GM12892 (cell line): ENCODE results near the gene RPS24.

Experiments
- DNase-seq: peaks from one replicate; pipeline ENCODE4 v3.0.0; 2011; ENCODE audit not compliant: insufficient read length
- FAIRE-seq: peaks from 2 replicates; lab custom pipeline; 2011; peaks lifted over from hg19 to GRCh38; lab: Jason Lieb, UNC
- POLR2A ChIP-seq: IDR thresholded peaks from 2 replicates; pipeline ENCODE4 v1.6.1; 2011; ENCODE audit warnings: low read depth, low read length, control low read depth
- POLR2AphosphoS5 ChIP-seq: IDR thresholded peaks from 2 replicates; pipeline ENCODE4 v1.6.1; 2011; ENCODE audit warnings: low read depth, low read length, control low read depth
- TAF1 ChIP-seq: IDR thresholded peaks from 2 replicates; pipeline ENCODE4 v1.6.1; 2011; ENCODE audit warnings: low read depth, mild to moderate bottlenecking, control low read depth, low read length, borderline replicate concordance

Gene RPS24

DNA sequence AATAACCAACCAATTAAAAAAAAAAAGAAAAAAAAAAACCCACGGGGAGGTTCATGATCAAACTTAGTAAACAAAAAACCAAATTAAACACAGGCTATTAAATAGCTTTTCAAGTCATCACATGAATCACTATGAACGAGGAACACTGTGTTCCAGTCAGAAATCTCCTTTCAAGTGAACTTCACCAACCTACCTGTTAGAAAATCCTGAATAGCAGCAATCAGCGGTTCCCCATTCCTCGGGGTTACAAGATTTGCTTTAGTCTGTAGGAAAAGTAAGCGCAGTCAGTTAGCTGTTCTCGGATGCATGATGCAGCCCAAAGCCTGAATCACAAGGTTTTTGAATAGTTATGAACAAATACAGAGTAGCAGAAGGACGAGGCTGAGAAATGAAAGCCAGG is 23.4 kb upstream of the RPS24 start:
- no peak for TF ChIP-seq TAF1
- TF ChIP-seq POLR2AphosphoS5: no peak
- TF ChIP-seq POLR2A: no peak
- FAIRE-seq: no peak
- DNase-seq: no peak

DNA sequence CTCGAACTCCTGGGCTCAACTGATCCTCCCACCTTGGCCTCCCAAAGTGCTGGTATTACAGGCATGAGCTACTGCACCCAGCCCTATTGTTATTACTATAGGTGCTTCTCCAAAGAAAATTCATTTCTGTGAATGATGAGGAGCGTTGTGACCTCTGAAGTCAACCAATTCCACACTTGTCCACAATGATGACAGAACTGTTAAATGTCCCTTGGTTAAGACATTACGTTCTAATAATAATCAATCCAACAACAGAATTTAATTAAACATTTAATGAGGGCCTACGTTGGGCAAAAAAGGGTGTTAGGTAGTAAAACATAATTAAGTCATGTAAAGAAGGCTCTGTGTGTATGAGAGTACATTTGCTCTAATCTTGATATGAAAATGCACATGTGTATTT is 22.6 kb upstream of the RPS24 start:
- no peak for TF ChIP-seq POLR2A
- FAIRE-seq (no peak), DNase-seq (no peak)

DNA sequence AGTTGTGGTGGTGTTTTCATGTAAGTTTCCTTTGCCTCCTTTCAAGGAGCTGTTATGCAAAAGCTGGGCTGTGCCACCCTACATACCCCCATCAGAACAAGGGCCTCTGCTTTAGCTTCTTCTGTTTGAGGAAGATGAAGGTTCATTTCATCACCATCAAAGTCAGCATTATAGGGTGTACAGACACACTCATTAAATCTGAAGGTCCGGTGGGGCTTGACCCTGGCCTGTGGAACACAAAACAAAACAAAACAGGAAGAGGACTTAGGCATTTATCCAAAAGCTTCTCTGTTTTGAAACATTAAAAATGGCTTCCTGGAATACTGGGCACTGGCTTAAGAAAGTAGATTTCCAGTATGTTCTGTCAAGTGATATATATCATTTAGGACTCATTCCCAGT is 20.1 kb upstream of the RPS24 start:
- DNase-seq (no peak), FAIRE-seq (no peak)
- no peak for TF ChIP-seq POLR2AphosphoS5
- TF ChIP-seq POLR2A: no peak
- TF ChIP-seq TAF1: no peak

DNA sequence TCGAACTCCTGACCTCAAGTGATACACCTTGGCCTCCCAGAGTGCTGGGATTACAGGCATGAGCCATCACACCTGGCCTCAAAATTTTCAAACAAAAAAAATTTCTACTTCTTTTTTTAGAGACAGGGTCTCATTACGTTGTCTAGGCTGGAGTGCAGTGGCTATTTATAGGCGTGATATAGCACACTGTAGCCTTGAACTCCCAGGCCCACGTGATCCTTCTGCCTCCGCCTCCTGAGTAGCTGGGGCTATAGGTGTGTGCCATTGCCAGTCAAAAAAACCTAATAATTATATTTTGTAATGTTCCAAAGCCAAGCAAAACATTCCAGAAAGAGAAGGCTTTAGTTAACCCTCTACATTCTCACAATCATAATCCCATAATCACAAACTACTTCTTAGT is 18.1 kb upstream of the RPS24 start:
- TF ChIP-seq POLR2AphosphoS5 (no peak), TAF1 (no peak), POLR2A (no peak)
- FAIRE-seq (no peak), DNase-seq (no peak)

DNA sequence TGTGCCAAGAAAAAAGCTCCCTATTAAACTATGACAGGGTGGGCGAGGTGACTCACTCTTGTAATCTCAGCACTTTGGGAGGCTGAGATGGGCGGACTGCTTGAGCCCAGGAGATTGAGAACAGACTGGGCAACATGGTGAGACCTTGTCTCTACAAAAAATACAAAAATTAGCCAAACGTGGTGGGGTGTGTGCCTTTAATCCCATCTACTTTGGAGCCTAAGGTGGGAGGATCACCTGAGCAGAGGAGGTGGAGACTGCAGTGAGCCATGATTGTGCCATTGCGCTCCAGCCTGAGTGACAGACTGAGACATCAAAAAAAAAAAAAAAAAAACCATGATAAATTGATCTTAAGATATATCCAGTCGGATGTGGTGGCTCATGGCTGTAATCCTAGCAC is 15.8 kb upstream of the RPS24 start:
- TF ChIP-seq POLR2A (no peak), POLR2AphosphoS5 (no peak), TAF1 (no peak)
- DNase-seq (no peak), FAIRE-seq (no peak)

DNA sequence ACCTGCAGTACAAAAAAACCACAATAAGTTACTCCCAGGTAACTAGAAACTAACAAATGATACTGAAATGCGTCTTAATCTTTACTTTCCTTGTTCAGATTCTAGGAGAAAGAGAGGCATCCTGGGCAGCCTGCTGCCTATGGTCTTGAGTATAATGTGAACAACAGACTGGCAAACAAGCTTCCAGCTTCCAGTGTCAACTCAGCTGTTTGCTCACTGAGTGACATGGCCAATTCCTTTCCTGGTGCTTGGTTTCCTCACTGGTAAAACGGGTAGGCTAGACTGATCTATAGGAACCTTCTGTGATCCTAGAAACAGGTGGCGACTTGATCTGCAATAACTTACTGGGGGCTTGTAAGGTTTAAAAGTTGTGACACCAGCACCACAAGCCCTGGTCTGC is 14.4 kb upstream of the RPS24 start:
- no peak for TF ChIP-seq TAF1
- no peak for TF ChIP-seq POLR2AphosphoS5
- no peak for TF ChIP-seq POLR2A
- FAIRE-seq (no peak), DNase-seq (no peak)

DNA sequence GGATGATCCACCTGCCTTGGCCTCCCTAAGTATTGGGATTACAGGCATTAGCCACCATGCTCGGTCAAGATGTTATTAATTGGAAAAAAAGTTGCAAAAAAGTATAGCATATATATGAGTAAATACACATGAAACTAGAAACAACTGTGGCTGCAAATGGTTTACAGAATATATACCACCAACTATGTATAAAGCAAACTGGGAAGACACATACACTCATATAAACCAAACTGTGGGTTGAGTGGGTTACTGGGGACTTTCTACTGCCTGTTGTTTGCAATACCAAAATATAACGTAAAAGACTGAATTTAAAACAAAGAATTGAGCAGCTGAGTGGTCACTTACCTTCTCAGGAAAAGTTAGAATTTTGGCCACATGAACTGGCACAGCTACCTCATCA is 12.5 kb upstream of the RPS24 start:
- FAIRE-seq: no peak
- TF ChIP-seq TAF1 (no peak), POLR2A (no peak), POLR2AphosphoS5 (no peak)
- DNase-seq: no peak

DNA sequence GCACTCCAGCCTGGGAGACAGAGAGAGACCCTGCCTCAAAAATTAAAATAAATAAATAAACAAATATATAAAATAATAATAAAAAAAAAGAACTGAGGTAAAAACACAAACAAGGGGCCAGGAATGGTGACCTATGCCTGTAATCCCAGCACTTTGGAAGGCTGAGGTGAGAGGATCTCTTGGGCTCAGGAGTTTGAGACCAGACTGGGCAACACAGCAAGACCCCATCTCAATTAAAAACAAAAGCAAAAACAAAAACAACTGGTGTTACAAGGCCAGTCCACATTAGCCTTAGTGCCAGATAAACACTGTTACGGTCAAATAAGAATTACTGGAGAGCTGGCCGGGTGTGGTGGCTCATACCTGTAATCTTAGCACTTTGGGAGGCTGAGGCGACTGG is 9.9 kb upstream of the RPS24 start:
- FAIRE-seq: no peak
- TF ChIP-seq POLR2AphosphoS5 (no peak), POLR2A (no peak), TAF1 (no peak)
- no peak for DNase-seq

DNA sequence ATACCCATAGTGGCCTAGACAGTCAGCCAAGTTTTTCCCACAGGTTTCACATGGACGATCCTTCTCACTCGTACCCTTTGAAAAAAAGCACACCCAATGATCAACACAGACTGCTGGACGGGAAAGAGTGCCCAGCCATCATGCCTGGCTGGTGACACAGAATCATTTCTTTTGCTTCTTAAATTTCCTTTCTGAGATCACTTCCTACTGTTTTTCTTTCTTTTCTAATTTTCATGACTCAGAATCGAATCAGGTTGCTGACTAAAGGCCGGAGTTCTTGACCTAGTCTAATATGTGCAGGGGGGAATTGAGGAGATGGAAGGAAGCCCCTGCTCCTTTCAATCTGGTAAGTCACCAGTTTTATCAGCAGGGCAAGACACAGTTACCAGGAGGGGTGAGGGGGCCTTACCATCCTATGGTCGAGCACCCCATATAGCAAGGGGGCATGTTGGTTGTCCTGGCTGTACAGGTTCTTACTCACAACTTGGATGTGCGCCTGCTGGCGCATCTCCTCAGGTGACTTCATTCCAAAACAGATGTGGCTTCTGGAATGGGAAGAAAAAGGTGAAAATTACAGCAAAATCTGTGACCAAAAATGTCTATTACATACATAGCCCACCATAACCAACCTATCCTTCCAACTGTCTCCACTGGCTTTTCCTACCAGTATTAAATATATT is 7.8 kb upstream of the RPS24 start:
- TF ChIP-seq POLR2A (no peak), TAF1 (no peak), POLR2AphosphoS5 (no peak)
- FAIRE-seq: no peak

DNA sequence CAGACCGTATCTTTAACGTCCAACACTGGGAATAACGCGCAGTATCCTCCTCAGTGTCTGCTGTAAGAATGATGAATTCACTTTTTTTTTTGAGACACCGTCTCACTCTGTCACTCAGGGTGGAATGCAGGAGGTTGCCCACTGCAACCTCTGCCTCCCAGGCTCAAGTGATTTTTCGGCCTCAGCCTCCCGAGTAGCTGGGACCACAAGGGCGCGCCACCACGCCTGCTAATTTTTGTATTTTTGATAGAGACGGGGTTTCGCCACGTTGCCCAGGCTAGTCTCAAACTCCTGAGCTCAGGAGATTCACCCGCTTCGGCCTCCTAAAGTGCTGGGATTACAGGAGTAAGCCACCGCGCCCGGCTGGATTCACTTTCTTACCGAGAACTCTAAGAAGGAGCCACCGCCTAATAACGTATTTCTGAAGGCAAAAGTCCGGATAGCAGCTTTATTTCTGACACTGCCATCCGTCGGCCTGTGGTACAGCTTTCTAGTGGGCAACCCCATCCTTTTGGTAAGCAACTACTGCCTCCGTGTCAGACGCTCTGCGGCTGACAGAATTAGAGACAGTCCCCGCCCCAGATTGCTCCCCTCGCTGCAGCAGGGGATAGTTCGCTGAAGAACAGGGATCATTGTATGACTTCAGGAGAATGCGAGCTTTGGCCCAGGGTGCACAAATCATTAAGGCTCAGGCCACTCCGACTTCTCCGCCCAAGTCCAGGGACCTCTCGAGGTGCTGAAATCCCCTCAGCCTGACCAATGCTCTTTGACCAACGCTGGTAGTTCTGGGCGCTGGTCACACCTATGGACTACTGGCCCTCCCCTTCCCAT is 5.0 kb upstream of the RPS24 start:
- DNase-seq (peak; percentile 28), FAIRE-seq (no peak)
- TF ChIP-seq POLR2AphosphoS5: no peak
- TF ChIP-seq TAF1: no peak
- TF ChIP-seq POLR2A: no peak

More for the DNA sequence above, 7.8 kb upstream of the RPS24 start:
- DNase-seq: no peak

DNA sequence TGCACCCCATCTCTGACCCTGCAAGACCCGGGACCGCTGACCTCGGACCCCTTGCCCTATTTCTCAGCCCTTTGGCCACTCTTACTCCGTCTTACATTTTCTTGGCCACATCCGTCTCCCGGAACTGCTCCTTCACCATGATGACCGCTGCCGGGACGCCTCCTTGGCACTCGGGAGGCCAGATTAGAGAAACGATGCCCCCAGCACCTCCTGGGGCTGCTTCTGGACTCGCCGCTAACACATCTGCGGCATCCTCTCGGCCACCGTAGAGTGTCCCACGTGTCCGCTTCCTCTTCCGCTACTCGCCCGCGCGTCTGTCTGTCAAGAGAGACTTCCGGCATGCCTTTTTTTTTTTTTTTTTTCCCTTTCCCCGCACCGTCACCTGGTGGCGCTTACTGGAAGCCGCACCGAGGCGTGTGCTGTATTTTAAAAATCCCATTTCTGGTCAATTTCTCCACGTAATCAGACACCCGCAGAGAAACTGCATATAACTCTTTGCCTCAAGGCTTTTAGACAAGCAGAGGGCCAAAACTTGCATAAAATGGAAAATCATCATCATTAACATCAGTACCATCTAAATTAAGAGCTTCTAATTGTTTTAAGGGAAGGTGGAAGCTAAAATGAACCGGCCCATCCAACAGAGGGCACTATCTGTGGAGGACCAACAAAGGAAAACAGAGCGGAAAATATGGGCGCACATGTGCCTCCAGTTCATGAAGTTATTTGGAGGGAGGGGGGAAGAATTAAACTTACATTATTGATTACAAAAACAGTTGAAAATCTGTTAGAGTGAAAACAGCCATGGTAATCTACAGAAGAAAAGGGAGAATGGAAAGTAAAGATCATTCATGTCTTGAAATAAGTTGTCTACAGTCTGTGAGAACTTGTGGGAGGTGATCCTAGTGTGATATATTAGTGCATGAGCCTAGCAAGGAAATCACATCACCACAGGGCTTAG is 4.1 kb upstream of the RPS24 start, which contains the start of gene POLR3A:
TSS of gene POLR3A (minus strand) at position 247 of the 958 bp plus-strand sequence. CDS start at position 139, 108 bp downstream.
- DNase-seq (peak; percentile 88), FAIRE-seq (peak; percentile 77)
- TF ChIP-seq POLR2AphosphoS5 (peak; percentile 80), POLR2A (peak; percentile 91), TAF1 (peak; percentile 66; the same call in 1 of the 2 replicates)
